Medulla oblongata (tissue), 1 donor: ENCODE data around the gene CSF3R.
A peak's percentile ranks its signal among the peaks of the same experiment; 100 is the strongest.

Experiments used
- DNase-seq: peaks from one replicate; pipeline ENCODE4 v3.0.0-alpha.2; 2015; ENCODE audit errors: extremely low spot score

The CSF3R gene

GRCh38 chr1:36482724-36483388, at the start of gene CSF3R:
Gene CSF3R, minus strand, starts transcription at chr1:36482913. Its CDS starts 3,417 bp downstream, at chr1:36479496.
- DNase-seq: peak; percentile 20

- no peak for DNase-seq
Measured at GRCh38 chr1:36531833-36532232, 49.1 kb upstream of the CSF3R start.

- DNase-seq: no peak
Measured at GRCh38 chr1:36530791-36531190, 48.1 kb upstream of the CSF3R start.

DNA sequence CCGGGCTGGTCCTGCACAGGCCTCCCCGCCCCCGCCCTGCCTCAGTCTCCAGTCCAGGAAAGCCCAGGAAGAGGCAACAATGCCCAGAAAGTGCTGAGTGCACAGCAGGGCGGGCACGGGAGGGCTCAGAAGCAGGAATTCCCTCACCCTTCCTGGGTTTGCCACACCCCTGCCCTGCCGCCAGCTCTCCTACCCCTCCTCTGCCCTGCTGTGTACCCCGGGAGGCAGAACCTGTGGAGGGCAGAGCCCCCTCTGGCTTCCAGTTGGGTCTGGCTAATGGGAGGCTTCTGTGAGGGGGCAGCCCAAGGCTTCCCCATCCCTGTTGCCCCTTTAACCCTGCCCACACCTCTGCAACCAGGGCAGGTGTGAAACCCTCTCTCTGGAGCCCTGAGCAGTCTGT, 47.5 kb upstream of the CSF3R start:
- no peak for DNase-seq

DNA sequence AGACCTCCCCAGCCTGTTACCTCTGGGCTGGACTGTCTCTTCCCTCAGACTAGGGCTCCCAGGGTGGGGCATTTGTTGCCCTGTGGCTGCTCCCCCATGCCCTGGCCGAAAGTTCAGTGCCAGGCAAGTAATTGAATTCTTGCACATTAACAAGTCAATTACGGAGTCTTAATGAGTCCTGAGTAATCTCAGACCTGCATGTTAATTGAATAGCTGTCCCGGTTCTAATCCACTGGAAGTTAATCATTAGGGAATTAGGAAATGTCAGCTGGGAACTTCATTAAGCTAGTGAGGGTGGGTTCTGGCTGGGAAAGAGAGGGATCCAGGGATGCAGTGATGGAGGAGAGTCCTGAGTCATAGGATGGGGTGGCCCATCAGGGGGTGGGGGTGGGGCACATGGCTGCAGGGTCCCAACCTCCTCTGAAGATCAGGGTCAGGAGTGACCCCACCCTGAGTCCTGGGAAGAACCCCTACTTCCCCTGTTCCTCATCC, 47.1 kb upstream of the CSF3R start:
- DNase-seq: no peak

DNA sequence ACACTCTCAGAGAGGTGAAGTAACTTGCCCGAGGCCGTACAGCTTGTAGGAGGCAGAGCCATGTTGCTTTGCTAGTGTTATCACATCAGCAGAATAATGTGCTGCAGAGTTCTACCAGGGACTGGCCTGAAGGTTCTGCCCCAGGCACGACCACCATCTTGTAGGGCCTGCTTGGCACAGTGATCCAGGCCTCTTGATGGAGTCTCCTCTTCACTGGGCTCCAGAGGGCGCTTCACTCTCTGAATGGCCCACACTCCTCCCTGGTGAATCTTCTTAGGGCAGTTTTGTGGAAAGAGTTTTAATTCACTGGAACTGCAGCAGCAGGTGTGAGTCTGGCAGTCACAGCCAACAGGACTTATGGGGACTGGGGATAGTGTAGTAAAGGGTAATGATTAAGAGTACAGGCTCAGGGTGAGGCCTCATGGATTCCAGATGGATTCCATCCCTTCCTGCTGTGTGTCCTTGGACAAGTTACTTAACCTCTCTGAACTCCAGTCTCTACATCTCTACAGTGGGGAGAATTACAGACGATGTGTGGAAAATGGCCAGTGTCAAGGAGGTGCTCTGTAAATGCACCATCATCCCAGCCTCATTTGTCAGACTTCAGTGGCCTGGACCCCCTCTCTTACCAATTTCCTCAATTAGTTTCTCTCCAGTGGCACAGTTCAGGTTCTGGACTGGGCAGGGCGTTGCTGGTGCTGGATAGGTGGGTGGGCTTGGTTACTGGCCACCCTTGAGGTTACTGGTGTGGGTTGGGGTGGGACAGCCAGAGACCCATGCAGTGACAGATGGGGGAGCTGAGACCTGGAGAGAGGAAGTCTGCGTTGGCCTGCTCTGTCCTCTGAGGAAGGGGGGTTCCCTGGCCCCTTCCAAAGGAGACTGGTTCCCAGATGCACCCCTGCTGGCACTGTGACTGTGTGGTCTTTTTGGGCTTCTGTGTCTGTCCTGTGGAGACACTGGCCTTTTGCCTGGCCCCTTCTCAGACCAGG, 45.9 kb upstream of the CSF3R start:
- DNase-seq: no peak

- DNase-seq: no peak
Measured at GRCh38 chr1:36525166-36525565, 42.5 kb upstream of the CSF3R start.

DNA sequence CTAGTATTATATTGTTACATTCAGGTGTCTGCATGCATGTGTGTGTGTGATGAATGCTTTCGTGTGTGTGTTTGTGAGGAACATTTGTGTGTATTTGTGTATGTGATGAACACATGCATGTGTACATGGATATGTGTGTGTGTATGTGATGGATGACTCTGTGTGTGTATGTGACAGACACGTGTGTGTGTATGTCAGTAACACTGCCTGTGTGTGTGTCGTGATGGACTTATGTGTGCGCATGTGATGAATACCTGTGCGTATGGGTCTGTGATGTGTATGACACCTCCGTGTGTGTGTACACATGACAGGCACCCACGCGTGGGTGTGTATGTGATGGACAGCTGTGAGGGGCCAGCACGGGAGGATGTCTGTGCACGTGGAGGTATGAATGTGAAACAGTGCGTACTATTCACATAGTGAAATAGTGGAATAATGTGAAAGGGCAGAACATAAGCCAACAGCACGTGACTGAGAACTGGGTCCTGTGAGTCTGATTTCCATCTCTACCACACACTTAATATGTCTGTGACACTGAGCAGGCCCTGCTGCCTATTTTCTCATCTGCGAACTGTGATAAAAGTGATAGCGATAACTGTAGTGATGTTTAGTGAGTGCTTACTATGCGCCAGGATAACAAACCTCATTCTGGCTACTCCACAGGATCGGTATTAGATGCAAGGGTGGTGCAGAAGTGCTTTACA, 41.8 kb upstream of the CSF3R start:
- DNase-seq: no peak

- DNase-seq: no peak
Measured at GRCh38 chr1:36523850-36524249, 41.1 kb upstream of the CSF3R start.

- no peak for DNase-seq
Measured at GRCh38 chr1:36523230-36523495, 40.5 kb upstream of the CSF3R start.

- DNase-seq: no peak
Measured at GRCh38 chr1:36522461-36523229, 39.9 kb upstream of the CSF3R start.

GRCh38 chr1:36522021-36522420, 39.3 kb upstream of the CSF3R start:
- DNase-seq: no peak

DNA sequence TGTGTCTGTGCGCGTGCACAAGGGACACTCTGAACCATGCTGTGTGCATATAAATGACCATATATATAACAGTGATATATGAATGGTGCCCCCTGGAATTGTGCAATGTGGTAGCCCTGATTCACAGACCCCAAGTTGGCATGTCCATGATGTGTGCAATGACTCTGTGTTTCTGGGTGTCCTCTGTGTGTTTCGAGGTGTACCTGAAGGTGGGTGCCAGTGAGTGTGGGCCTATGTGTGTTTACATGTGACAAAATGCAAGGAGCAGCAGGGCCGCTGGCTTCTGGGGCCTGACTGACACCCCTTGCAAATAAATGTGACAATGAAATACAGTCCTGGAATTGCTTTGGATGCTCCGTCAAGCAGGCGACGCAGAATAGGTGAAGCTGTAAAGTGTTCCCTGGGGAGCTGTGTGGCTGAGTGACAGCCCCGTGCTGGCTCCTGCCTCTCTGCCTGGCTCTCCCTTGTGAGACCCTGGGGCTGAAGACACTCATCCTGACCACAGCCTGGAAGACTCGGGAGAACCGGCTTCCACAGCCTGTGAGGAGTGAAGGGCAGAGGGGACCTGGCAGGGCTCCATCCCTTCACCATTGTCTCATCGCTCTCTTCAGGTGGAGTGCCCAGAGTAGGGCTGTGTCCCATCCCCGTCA, 38.2 kb upstream of the CSF3R start:
- no peak for DNase-seq

- no peak for DNase-seq
Measured at GRCh38 chr1:36520056-36520455, 37.3 kb upstream of the CSF3R start.

GRCh38 chr1:36517011-36517771, 34.5 kb upstream of the CSF3R start:
- DNase-seq: no peak

DNA sequence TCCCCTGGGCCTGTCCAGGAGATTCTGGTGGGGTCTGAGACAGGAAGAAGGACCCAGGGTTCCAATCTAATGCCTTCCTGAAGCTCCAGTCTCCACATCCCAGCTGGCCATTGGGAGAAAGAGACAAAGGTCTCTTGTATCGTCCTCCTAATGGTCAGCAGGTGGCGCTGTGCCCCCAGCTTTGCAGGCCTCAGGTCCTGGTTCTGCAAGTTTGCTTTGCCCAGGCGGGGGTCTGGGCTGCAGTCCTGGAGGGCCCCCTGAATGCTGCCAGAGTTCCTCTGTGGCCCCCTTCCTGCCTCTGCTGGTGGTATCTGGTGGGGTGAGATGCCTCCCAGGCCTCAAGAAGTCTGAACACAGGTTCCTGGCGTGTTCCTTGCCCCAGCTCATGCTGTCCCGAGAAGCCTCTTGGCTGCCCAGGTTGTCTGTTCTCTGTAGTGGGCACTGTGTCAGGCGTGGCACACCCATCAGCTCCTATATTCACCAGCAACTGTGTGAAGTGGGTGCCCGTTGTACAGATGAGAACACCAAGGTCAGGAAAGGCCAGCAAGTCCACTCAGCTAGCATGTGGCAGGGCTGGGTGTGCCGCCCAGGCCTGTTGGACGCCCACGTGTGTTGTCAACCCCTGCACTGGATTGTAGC, 33.8 kb upstream of the CSF3R start:
- peak; percentile 68 for DNase-seq

- DNase-seq: no peak
Measured at GRCh38 chr1:36515315-36516138, 32.8 kb upstream of the CSF3R start.

GRCh38 chr1:36514501-36514900, 31.8 kb upstream of the CSF3R start:
- DNase-seq: no peak
